ENCODE data around the gene UBL5. TPM values are rescaled to one million over a fixed set of nuclear protein-coding genes. Genes with fewer than 3 reads are reported as not detected.

UBL5 gene
- polyA plus RNA-seq, 1 donor = 164 TPM

Other genes with a start within 250 kb of the UBL5 start
- gene ZNF121, start 243.4 kb upstream of the UBL5 start, polyA plus RNA-seq (ENCODE audit: insufficient read length) = 9.9 TPM
- 30.2 TPM for gene ZNF561, start 206.7 kb upstream of the UBL5 start, polyA plus RNA-seq (ENCODE audit: insufficient read length)
- 16.2 TPM for gene ZNF562, start 152.8 kb upstream of the UBL5 start, polyA plus RNA-seq (ENCODE audit: insufficient read length)
- 11.8 TPM for gene ZNF846, start 59.2 kb upstream of the UBL5 start, polyA plus RNA-seq (ENCODE audit: insufficient read length)
- gene FBXL12, start 8.8 kb upstream of the UBL5 start, polyA plus RNA-seq (ENCODE audit: insufficient read length) = 27.2 TPM
- 71.0 TPM for gene PIN1, start 7.4 kb downstream of the UBL5 start, polyA plus RNA-seq (ENCODE audit: insufficient read length)
- 29.8 TPM for gene OLFM2, start 108.6 kb downstream of the UBL5 start, polyA plus RNA-seq (ENCODE audit: insufficient read length)
- gene COL5A3, start 182.6 kb downstream of the UBL5 start, polyA plus RNA-seq (ENCODE audit: insufficient read length) = 67.4 TPM
- not detected for gene RDH8, start 185.6 kb downstream of the UBL5 start, polyA plus RNA-seq (ENCODE audit: insufficient read length)

Data from forelimb muscle (tissue), 1 donor.